Esophagus muscularis mucosa (tissue), 3 donors: ENCODE measurements around the gene TMCC2.

Experiments
- CTCF ChIP-seq, 3 experiments: fragments of 200-600 bp in 2 of 3; fragments of 450-650 bp in 1 of 3; sonication (generic) in 2 of 3; IDR thresholded peaks; one replicate each; pipeline ENCODE4 v1.5.1; 2017 to 2019; ENCODE audit warnings: antibody characterized with exemption in 3 of 3, mild to moderate bottlenecking in 2 of 3, moderate library complexity in 1 of 3
- POLR2AphosphoS5 ChIP-seq, 2 donors: sonication (generic); formaldehyde crosslinking; IDR thresholded peaks; one replicate each; pipeline ENCODE4 v1.6.1; 2017; ENCODE audit warnings: antibody characterized with exemption in 2 of 2

DNA sequence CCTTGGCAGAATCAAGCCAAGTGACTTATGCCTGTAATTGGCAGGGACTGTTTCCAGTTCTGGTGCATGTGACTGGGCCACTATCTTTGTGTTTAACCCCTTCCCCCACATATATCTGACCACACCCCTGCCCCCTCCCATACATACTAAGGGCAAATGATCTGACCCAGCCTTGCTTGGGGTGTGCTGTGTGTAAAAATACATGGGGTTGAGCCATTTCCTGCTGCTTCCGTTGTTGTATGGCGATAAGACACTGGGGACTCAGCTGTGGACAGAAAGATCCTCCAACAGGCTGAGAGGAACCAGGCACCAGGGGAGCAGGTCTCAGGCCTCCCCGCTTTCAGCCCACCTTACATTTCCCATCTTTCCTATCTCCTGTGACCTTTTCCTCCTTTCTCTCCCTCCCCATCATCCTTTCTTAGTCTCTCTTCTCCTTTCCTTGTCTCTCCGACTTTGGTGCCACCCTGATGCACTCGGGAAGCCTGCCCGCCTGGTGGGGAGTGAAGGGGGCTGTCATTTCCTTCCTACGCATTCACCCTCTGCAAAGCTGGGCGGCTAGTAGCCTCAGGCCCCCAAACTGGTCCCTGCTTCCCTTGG lies 39.7 kb downstream of the TMCC2 start:
- TF ChIP-seq POLR2AphosphoS5 (IDR thresholded peaks at IDR 0.05) (no peak), CTCF (IDR thresholded peaks at IDR 0.05) (no peak)
